HepG2 (cell line): ENCODE data around the gene MYBPC2. TPM values are rescaled to one million over a fixed set of nuclear protein-coding genes. Genes with fewer than 3 reads are reported as not detected.

ENCODE experiments used
- ATAC-seq: fragments of 200-7000 bp; cut with Tn5 transposase; 3 replicates; pipeline ENCODE4 v1.9.1; 2020; ENCODE audit warnings: mild to moderate bottlenecking, moderate library complexity
- BruUV-seq: library from RNA; stranded (reverse); fragments of 400-500 nt; replicated peaks from 2 replicates; lab custom pipeline; 2021; lab: Mats Ljungman, UMichigan
- CTCF ChIA-PET: fragments of 300-600 bp; formaldehyde crosslinking; extraction: SDS; loops from one replicate; lab custom pipeline; 2021; ENCODE audit warnings: low total read pairs, inconsistent platforms, low intra/inter-chr PET ratio; lab: Yijun Ruan, JAX
- POLR2A ChIA-PET: fragments of 350-600 bp; sonication (Branson Sonifier 250); formaldehyde crosslinking; loops from one replicate; lab custom pipeline; 2020; ENCODE audit warnings: antibody characterized with exemption, inconsistent platforms; lab: Yijun Ruan, JAX
- DNase-seq: peaks from one replicate; pipeline ENCODE4 v3.0.0-alpha.2; 2015; ENCODE audit warnings: low spot score
- FAIRE-seq: peaks from 3 replicates; lab custom pipeline; 2011; peaks lifted over from hg19 to GRCh38; lab: Jason Lieb, UNC
- H2AFZ ChIP-seq: one replicate; pipeline ENCODE4 v1.6.1; 2011; ENCODE audit warnings: low read length, inconsistent platforms
- H3K27ac ChIP-seq: fragments of 300-600 bp; 3 replicates; pipeline ENCODE4 v1.8.0; 2011; ENCODE audit warnings: mixed run types, mild to moderate bottlenecking, mixed read lengths, low read length, inconsistent platforms; ENCODE audit not compliant: insufficient read depth; ENCODE audit errors: extremely low read length
- H3K27me3 ChIP-seq, 2 experiments: fragments of 200-600 bp in 1 of 2; 2 replicates in 1 of 2; 3 replicates in 1 of 2; pipeline versions ENCODE4 v1.6.0 to v1.8.0; 2011; ENCODE audit warnings: low read length in 2 of 2, mild to moderate bottlenecking in 2 of 2, moderate library complexity in 2 of 2, inconsistent platforms in 1 of 2; ENCODE audit not compliant: insufficient read depth in 2 of 2, control insufficient read depth in 1 of 2
- H3K36me3 ChIP-seq, 2 experiments: fragments of 200-600 bp in 1 of 2; replicated peaks in 1 of 2; 2 replicates in 1 of 2; 3 replicates in 1 of 2; pipeline versions ENCODE4 v1.5.1 to v1.8.0; 2011; ENCODE audit warnings: low read length in 2 of 2, inconsistent platforms in 1 of 2; ENCODE audit not compliant: insufficient read depth in 2 of 2, control insufficient read depth in 1 of 2
- H3K4me1 ChIP-seq: 2 replicates; pipeline ENCODE4 v1.5.1; 2012; ENCODE audit warnings: low read length, inconsistent platforms; ENCODE audit not compliant: insufficient read depth
- H3K4me2 ChIP-seq: 2 replicates; pipeline ENCODE4 v1.6.0; 2011; ENCODE audit warnings: low read depth, low read length, inconsistent platforms
- H3K4me3 ChIP-seq, 3 experiments: fragments of 200-600 bp in 1 of 3; sonication (generic), shearing (Covaris generic) in 1 of 3; replicated peaks in 1 of 3; 2 replicates each; pipeline ENCODE4 v1.5.1; 2011 to 2016; ENCODE audit warnings: low read length in 3 of 3, inconsistent platforms in 2 of 3, low read depth in 2 of 3, mild to moderate bottlenecking in 2 of 3, control low read depth in 1 of 3, mixed read lengths in 1 of 3; ENCODE audit not compliant: insufficient read depth in 1 of 3
- H3K79me2 ChIP-seq: one replicate; pipeline ENCODE4 v1.6.1; 2011; ENCODE audit warnings: low read length, inconsistent platforms; ENCODE audit not compliant: insufficient read depth
- H3K9ac ChIP-seq: 2 replicates; pipeline ENCODE4 v1.6.0; 2011; ENCODE audit warnings: mild to moderate bottlenecking, low read depth, low read length, inconsistent platforms; ENCODE audit not compliant: insufficient read depth
- H3K9me3 ChIP-seq: 2 replicates; pipeline ENCODE4 v1.5.1; 2012; ENCODE audit warnings: mild to moderate bottlenecking, low read length
- H4K20me1 ChIP-seq: 2 replicates; pipeline ENCODE4 v1.6.0; 2011; ENCODE audit warnings: inconsistent platforms, mild to moderate bottlenecking, low read length, moderate library complexity; ENCODE audit not compliant: insufficient read depth
- JDP2 ChIP-seq: sonication (generic); formaldehyde crosslinking; IDR thresholded peaks from 2 replicates; pipeline ENCODE4 v1.8.1; 2022; ENCODE audit warnings: missing genetic modification reagents, borderline replicate concordance
- JUNB ChIP-seq: sonication (generic); formaldehyde crosslinking; IDR thresholded peaks from 2 replicates; pipeline ENCODE4 v1.8.0; 2022; ENCODE audit warnings: missing genetic modification reagents, mild to moderate bottlenecking, borderline replicate concordance
- KLF13 ChIP-seq: sonication (generic); formaldehyde crosslinking; IDR thresholded peaks from 2 replicates; pipeline ENCODE4 v1.4.0; 2020; ENCODE audit warnings: mild to moderate bottlenecking, missing genetic modification reagents
- MYNN ChIP-seq: sonication (generic); formaldehyde crosslinking; IDR thresholded peaks from 2 replicates; pipeline ENCODE4 v1.4.0; 2020; ENCODE audit warnings: mild to moderate bottlenecking, low read depth, missing genetic modification reagents
- NCOA1 ChIP-seq: sonication (generic); formaldehyde crosslinking; IDR thresholded peaks from 2 replicates; pipeline ENCODE4 v1.9.0; 2021; ENCODE audit warnings: missing genetic modification reagents
- ZBTB8A ChIP-seq: sonication (generic); formaldehyde crosslinking; IDR thresholded peaks from 2 replicates; pipeline ENCODE4 v1.4.0; 2020; ENCODE audit warnings: mild to moderate bottlenecking, low read depth, missing genetic modification reagents, borderline replicate concordance
- ZFP1 ChIP-seq: IDR thresholded peaks from 2 replicates; pipeline ENCODE4 v1.6.1; 2016
- ZHX2 ChIP-seq, 2 experiments: sonication (generic) in 1 of 2; formaldehyde crosslinking in 1 of 2; IDR thresholded peaks; 2 replicates each; pipeline versions ENCODE4 v1.6.1 to v1.9.0; 2014 to 2022; ENCODE audit warnings: antibody characterized with exemption in 1 of 2, borderline replicate concordance in 1 of 2, inconsistent platforms in 1 of 2, low read depth in 1 of 2, missing genetic modification reagents in 1 of 2
- ZKSCAN1 ChIP-seq: fragments of 150-350 bp; IDR thresholded peaks from 2 replicates; pipeline ENCODE4 v1.6.1; 2014; ENCODE audit warnings: low read length
- ZNF24 ChIP-seq: fragments of 450-650 bp; IDR thresholded peaks from 2 replicates; pipeline ENCODE4 v1.6.1; 2017; ENCODE audit warnings: antibody characterized with exemption, mild to moderate bottlenecking
- ZNF383 ChIP-seq: sonication (generic); formaldehyde crosslinking; IDR thresholded peaks from 2 replicates; pipeline ENCODE4 v1.4.0; 2020; ENCODE audit warnings: missing genetic modification reagents, mild to moderate bottlenecking, borderline replicate concordance
- ZNF850 ChIP-seq: sonication (generic); formaldehyde crosslinking; conservative IDR thresholded peaks from 2 replicates; pipeline ENCODE4 v1.9.0; 2021; ENCODE audit warnings: mild to moderate bottlenecking, missing genetic modification reagents
- WGBS: methylation state at CpG from one replicate; pipeline ENCODE4 v1.1.6; 2017; ENCODE audit warnings: low lambda C conversion rate; 5-methylcytosine and 5-hydroxymethylcytosine counted together
- in situ Hi-C: cut with HindIII; loops from 2 replicates; pipeline ENCODE4 v1.10.0; 2017; ENCODE audit warnings: low pct_unique_long_range_greater_than_20kb; ENCODE audit not compliant: extremely low pct_ligation_motif_present
- intact Hi-C: fragments of 100-400 bp; cut with micrococcal nuclease; formaldehyde crosslinking; loops from one replicate; pipeline ENCODE4 v1.10.0; 2022; ENCODE audit not compliant: unreplicated experiment
- polyA plus RNA-seq, 8 experiments: library from polyadenylated mRNA; depleted of rRNA in 3 of 8; stranded (reverse) in 7 of 8; unstranded in 1 of 8; fragments of >200 nt; fragmentation: Illumina TruSeq in 4 of 8; extraction: Trizol in 4 of 8; gene quantifications; 2 replicates each; pipeline versions ENCODE4 v1.2.1 to v1.2.3, GENCODE V29; 2011 to 2016; ENCODE audit warnings: low read depth in 4 of 8, missing spikeins in 1 of 8, mixed read lengths in 1 of 8; ENCODE audit not compliant: insufficient read depth in 1 of 8
- total RNA-seq, 5 experiments: library from RNA; depleted of rRNA; stranded (reverse); fragments of >200 nt; fragmentation: Illumina TruSeq; extraction: Trizol; gene quantifications; 2 replicates each; pipeline ENCODE4 v1.2.3, GENCODE V29; 2016; ENCODE audit warnings: low read depth in 1 of 5
- TF ChIP-seq, protein P1 (sequence below): sonication (generic); formaldehyde crosslinking; IDR thresholded peaks from 2 replicates; pipeline ENCODE4 v1.5.0; 2020; ENCODE audit warnings: missing genetic modification reagents, mild to moderate bottlenecking, borderline replicate concordance

The MYBPC2 gene
- total and polyA plus RNA-seq, 2 of the 13 experiments (the other 11 are each of a cell fraction or from before 2014, with no cell fraction given) = not detected

DNA sequence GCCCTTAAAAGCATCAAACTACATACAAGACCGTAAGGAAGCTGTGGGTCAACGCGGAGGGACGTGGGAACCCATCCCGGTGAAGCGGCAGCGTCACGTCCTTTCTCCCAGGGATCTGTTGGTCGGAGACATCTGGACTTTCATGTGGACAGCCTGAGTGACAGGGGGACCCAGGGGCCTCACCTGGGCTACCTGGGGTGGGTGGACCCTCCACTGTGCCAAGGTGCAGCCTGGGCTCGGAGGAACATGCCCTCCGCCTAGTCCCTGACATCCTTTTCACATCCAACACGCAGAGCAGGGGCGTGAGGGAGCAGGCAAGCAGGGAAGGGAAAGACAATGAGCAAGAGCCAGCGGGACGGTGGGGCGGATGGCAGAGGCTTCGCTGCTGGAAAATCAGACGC is 57.7 kb downstream of the MYBPC2 start:
- intact Hi-C loops = no loop called here
- no peaks in the 10 kb centered on the region for H4K20me1 ChIP-seq
- H3K9me3 ChIP-seq = peaks cover 15% of the 10 kb centered on the region
- H3K27ac ChIP-seq = no peak overlapping the region
- no peak overlapping the region for H2AFZ ChIP-seq
- ChIA-PET POLR2A (no interaction called here), CTCF (no interaction called here)
- no peak overlapping the region for H3K9ac ChIP-seq
- in situ Hi-C loops = no loop called here
- 77% methylated on average over 18 of the region's 18 CpGs for WGBS
- no peaks in the 10 kb centered on the region for H3K4me1 ChIP-seq
- no peak overlapping the region for H3K4me3 ChIP-seq
- no peak for DNase-seq
- no peak overlapping the region for H3K4me2 ChIP-seq
- TF ChIP-seq ZKSCAN1 = no peak
- TF ChIP-seq ZFP1 (CRISPR knock-in tag) = no peak
- TF ChIP-seq KLF13 (CRISPR knock-in tag) = no peak
- H3K36me3 ChIP-seq = no peaks in the 10 kb centered on the region
- no peak for ATAC-seq
- BruUV-seq = no TSS peak
- FAIRE-seq = no peak
- peaks cover 8 to 30% of the 10 kb centered on the region in 2 experiments; a peak in 3 of 5 replicates for H3K27me3 ChIP-seq
- H3K79me2 ChIP-seq = no peaks in the 10 kb centered on the region

- Histone ChIP-seq H3K4me2 (no peak overlapping the region), H2AFZ (no peak overlapping the region), H3K4me1 (no peaks in the 10 kb centered on the region), H3K9ac (no peak overlapping the region), H3K36me3 (no peaks in the 10 kb centered on the region), H3K4me3 (no peak overlapping the region), H3K9me3 (peaks cover 11% of the 10 kb centered on the region), H3K27ac (no peak overlapping the region), H4K20me1 (no peaks in the 10 kb centered on the region), H3K79me2 (no peaks in the 10 kb centered on the region), H3K27me3 (peaks cover 8 to 30% of the 10 kb centered on the region in 2 experiments; a peak in 3 of 5 replicates)
- intact Hi-C loops (no loop called here), in situ Hi-C loops (no loop called here)
- POLR2A ChIA-PET = no interaction called here
- BruUV-seq = no TSS peak
- DNase-seq = no peak
- 36% methylated on average over 23 of the region's 26 CpGs for WGBS
- FAIRE-seq = no peak
- ATAC-seq = no peak
- CTCF ChIA-PET = no interaction called here
- no peak for TF ChIP-seq ZNF383 (CRISPR knock-in tag)
- no peak for TF ChIP-seq MYNN
- no peak for TF ChIP-seq ZHX2 (IDR thresholded peaks at IDR 0.05; ENCODE audit: low read depth)
- no peak for TF ChIP-seq ZHX2 (CRISPR knock-in tag; IDR thresholded peaks at IDR 0.05; ENCODE audit: borderline replicate concordance)
- no peak for TF ChIP-seq ZNF850 (CRISPR knock-in tag)
- no peak for TF ChIP-seq ZNF24
- TF ChIP-seq ZBTB8A = no peak
- TF ChIP-seq, protein P1, sequence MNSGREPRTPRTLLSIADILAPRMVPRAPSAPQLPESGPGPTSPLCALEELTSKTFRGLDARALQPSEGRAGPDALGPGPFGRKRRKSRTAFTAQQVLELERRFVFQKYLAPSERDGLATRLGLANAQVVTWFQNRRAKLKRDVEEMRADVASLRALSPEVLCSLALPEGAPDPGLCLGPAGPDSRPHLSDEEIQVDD (CRISPR knock-in tag) = no peak
- no peak for TF ChIP-seq JDP2 (CRISPR knock-in tag)
- no peak for TF ChIP-seq NCOA1
- TF ChIP-seq JUNB (CRISPR knock-in tag) = no peak
These were observed 58.3 kb downstream of the MYBPC2 start for GRCh38 chr19:50490991-50491472.
